Kidney (tissue), 14 donors: ENCODE results near the gene JMJD7. TPM values are rescaled to one million over a fixed set of nuclear protein-coding genes. Genes with fewer than 3 reads are reported as not detected.

ENCODE experiments used
- DNase-seq, 5 donors: peaks; one replicate each; pipeline ENCODE4 v3.0.0-alpha.2; 2013 to 2020
- FAIRE-seq: peaks from 2 replicates; lab custom pipeline; 2012; peaks lifted over from hg19 to GRCh38; lab: Jason Lieb, UNC
- H3K27ac ChIP-seq, 2 donors: one replicate each; pipeline ENCODE4 v1.7.0; 2013; ENCODE audit warnings: low read depth in 2 of 2, low read length in 2 of 2, inconsistent platforms in 1 of 2
- H3K27me3 ChIP-seq: one replicate; pipeline ENCODE4 v1.7.1; 2013; ENCODE audit warnings: low read length, inconsistent platforms; ENCODE audit not compliant: control insufficient read depth, insufficient read depth
- H3K36me3 ChIP-seq, 3 donors: one replicate each; pipeline versions ENCODE4 v1.7.0 to v1.7.1; 2013; ENCODE audit warnings: low read length in 3 of 3, control low read depth in 1 of 3, inconsistent platforms in 1 of 3; ENCODE audit not compliant: insufficient read depth in 3 of 3, control insufficient read depth in 2 of 3
- H3K4me1 ChIP-seq, 3 donors: one replicate each; pipeline versions ENCODE4 v1.7.0 to v1.7.1; 2013; ENCODE audit warnings: low read length in 3 of 3, inconsistent platforms in 1 of 3, low read depth in 1 of 3; ENCODE audit not compliant: control insufficient read depth in 2 of 3, insufficient read depth in 2 of 3
- H3K4me3 ChIP-seq, 3 donors: one replicate each; pipeline versions ENCODE4 v1.7.0 to v1.8.1; 2013; ENCODE audit warnings: low read length in 3 of 3, control low read depth in 1 of 3, inconsistent platforms in 1 of 3
- H3K9ac ChIP-seq, 3 donors: one replicate each; pipeline versions ENCODE4 v1.7.0 to v1.7.1; 2013; ENCODE audit warnings: low read length in 3 of 3, control low read depth in 1 of 3, inconsistent platforms in 1 of 3
- H3K9me3 ChIP-seq, 3 donors: one replicate each; pipeline versions ENCODE4 v1.7.0 to v1.7.1; 2013; ENCODE audit warnings: low read length in 3 of 3, control low read depth in 1 of 3, inconsistent platforms in 1 of 3; ENCODE audit not compliant: control insufficient read depth in 2 of 3, insufficient read depth in 1 of 3
- CTCF ChIP-seq: IDR thresholded peaks from 3 replicates; pipeline ENCODE4 v1.5.1; 2012; ENCODE audit warnings: mild to moderate bottlenecking, moderate library complexity, borderline replicate concordance; ENCODE audit not compliant: insufficient read depth; ENCODE audit errors: extremely low read depth
- intact Hi-C: fragments of 100-400 bp; cut with DNase I; formaldehyde crosslinking; loops from one replicate; pipeline ENCODE4 v1.11.1; 2022
- polyA plus RNA-seq: library from polyadenylated mRNA; stranded (reverse); fragments of 350-450 nt; fragmentation: Illumina TruSeq; extraction: RNeasy Lipid Tissue Mini Kit (QIAGEN cat#74804); gene quantifications from one replicate; pipeline ENCODE4 v1.2.3, GENCODE V29; 2014; ENCODE audit warnings: low read depth, low replicate concordance; ENCODE audit not compliant: insufficient read depth
- total RNA-seq: library from RNA; stranded (reverse); fragmentation: NEBNext Ultra II Directional; extraction: Animal tissue kit (Norgen Biotek cat#: 25700); gene quantifications from one replicate; pipeline ENCODE4 v1.2.1, GENCODE V29; 2021
- donor health status: control.
- donor health status: control.
- donor health status: control.
- donor health status: control.
- donor health status: control.
- donor health status: DM: yes; HTN: yes; CAD: no.
- donor health status: Normal renal cell carcinoma (clear cell type).

Gene JMJD7
- total and polyA plus RNA-seq, 2 donors from 2014 or later: 16.2 to 17.6 TPM

DNA sequence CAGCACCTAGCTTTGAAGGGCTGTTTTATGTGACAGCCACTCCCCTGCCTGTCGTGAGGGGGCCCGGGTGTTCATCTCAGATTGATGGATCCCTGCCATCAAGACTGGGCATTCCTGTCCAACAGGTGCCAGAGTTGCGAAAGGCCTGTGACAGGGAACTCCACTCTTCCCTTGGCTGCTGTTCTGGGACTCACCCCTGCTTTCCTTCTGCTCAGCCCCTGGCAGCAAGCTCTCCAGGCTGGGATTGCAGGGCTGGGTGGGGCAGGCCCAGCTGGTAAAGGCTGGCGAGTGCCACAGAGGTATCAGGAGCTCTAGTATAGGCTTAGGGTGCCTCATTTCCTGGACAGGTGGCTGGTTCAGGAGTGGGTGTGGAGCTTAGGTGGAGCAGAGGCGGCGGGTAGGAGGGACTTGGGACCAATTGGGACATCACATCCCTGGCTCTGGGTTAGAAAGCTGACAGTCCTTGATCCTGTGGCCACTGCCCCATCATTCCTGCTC, 10.6 kb downstream of the JMJD7 start, which contains the start of gene PLA2G4B:
TSS of gene PLA2G4B (plus strand) at position 448 of the 498 bp plus-strand sequence. CDS start 67 bp downstream, outside the sequence.
- no peak within 1 kb of the TSS for H3K27ac ChIP-seq
- H3K4me1 ChIP-seq: no peaks in the 10 kb centered on the region
- H3K27me3 ChIP-seq: no peaks in the 10 kb centered on the region
- no peak within 1 kb of the TSS for H3K9ac ChIP-seq
- H3K4me3 ChIP-seq: no peak within 1 kb of the TSS
- no peaks in the 10 kb centered on the region for H3K9me3 ChIP-seq
- no peak for FAIRE-seq
- DNase-seq: no peak
- no peak for TF ChIP-seq CTCF
- H3K36me3 ChIP-seq: peaks cover 0 to 3% (median 0%) of the 10 kb centered on the region in 3 donors
- intact Hi-C loops: no loop called here

- H3K4me1 ChIP-seq: no peaks in the 10 kb centered on the region
- FAIRE-seq: no peak
- H3K27me3 ChIP-seq: no peaks in the 10 kb centered on the region
- intact Hi-C loops: no loop called here
- H3K4me3 ChIP-seq: no peak overlapping the region
- no peak for DNase-seq
- H3K36me3 ChIP-seq: peaks cover 0 to 3% (median 0%) of the 10 kb centered on the region in 3 donors
- no peak for TF ChIP-seq CTCF
- no peak overlapping the region for H3K27ac ChIP-seq
- H3K9me3 ChIP-seq: no peaks in the 10 kb centered on the region
- no peak overlapping the region for H3K9ac ChIP-seq
Observed at GRCh38 chr15:41839781-41840491, 12.0 kb downstream of the JMJD7 start.

DNA sequence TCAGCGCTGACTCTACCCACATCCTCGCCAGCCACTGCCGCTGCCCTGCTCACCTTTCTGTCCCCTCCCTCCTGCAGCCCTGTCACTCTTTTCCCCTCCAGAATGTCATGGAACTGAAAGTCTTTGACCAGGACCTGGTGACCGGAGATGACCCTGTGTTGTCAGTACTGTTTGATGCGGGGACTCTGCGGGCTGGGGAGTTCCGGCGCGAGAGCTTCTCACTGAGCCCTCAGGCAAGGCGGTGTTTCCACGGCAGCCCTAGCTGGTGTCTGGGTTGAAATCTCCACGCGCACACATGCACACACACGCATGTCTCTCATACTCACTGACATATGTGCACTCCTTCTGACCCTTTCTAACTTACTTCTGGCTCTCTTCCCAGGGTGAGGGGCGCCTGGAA, 12.8 kb downstream of the JMJD7 start:
- no peak for TF ChIP-seq CTCF
- no peaks in the 10 kb centered on the region for H3K9me3 ChIP-seq
- H3K9ac ChIP-seq: no peak overlapping the region
- H3K27me3 ChIP-seq: no peaks in the 10 kb centered on the region
- no peak for DNase-seq
- H3K4me3 ChIP-seq: no peak overlapping the region
- no peak overlapping the region for H3K27ac ChIP-seq
- no peak for FAIRE-seq
- no peaks in the 10 kb centered on the region for H3K4me1 ChIP-seq
- intact Hi-C loops: no loop called here
- peaks cover 0 to 3% (median 0%) of the 10 kb centered on the region in 3 donors for H3K36me3 ChIP-seq
